GM18867 (cell line): Measurements from ENCODE around the gene C3orf22.
"Not testable (repeated sequence)": the region's sequence is repeated elsewhere in the genome, so short reads cannot be mapped to it uniquely, and the experiment has no call there.

Experiments used
- ATAC-seq: cut with Tn5 transposase; IDR thresholded peaks from one replicate; pipeline ENCODE4 v1.9.1; 2021; ENCODE audit warnings: mild to moderate bottlenecking, moderate library complexity; ENCODE audit not compliant: unreplicated experiment

Gene C3orf22, protein sequence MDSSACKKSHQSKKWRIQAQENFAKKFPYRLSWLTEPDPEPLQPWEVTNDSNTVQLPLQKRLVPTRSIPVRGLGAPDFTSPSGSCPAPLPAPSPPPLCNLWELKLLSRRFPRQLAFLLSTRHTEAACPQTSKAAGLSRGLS

DNA sequence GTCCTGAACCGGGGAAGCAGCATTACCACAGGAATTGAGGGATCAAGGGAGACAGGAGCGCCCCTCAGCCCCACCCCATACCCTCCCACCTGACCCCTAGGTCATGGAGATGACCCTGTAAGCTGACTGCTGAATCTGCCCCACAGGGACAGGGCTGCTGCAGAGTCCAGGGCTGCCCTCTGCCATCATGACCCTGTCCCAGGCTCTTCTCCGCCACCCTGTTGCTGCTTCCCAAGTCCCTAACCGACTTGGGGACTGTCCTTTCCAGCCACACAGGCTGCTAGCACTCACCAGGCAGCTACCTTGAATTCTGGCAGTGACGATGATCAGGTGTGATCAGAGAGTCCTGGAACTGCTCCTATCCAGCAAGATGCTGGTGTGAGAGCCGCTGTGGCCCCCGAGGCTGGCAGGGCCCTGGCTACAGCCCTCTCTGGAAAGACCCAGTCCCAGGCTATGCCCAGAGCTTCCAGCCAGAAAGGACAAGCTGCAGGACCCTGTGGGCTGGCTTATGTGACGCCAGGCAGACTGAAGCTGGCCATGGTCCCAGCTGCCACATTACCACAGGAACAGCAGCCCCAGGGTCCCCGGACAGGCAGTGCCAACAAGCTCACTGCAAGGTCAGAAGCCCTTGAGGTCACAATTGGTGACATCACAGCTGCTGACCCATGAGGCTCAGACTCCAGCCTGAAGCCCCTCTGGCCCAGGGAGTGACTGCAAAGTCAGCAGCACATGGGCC lies at the start of gene C3orf22:
TSS of gene C3orf22 (minus strand) at position 597 of the 736 bp plus-strand sequence. CDS start 5,542 bp downstream, outside the sequence.
- ATAC-seq: no peak

DNA sequence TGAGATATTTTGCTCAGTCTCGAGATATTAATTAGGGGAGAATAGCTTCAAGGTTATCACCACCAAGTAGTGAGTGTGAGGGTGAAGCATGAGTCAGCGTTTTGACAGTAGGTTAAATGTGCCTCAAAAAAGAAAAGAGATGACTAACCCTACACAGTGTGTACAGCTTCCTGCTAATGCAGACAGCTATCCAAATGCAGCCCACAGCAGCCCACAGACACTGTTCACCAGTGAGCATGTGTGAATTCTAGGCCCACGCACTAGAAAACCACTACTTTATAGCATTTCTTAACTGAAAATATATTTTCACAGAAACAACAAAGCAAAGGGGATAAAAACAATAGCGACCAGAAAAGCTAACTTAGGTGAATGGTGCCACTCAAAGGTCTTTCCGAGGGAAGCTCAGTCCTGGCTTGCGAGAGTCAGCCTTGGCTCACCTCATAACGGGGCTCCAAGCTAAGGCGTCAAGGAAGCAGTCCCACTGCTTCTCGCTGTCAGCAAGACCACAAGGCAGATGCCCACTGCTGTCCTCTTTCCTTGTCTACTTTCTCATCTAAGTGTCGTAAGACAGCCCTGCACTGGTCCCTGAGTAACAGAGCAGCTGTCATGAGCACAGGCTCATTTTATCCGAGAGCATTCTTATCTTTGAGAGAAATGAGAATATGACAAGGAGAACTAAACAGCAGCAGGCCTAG lies 48.6 kb upstream of the C3orf22 start:
- no peak for ATAC-seq

DNA sequence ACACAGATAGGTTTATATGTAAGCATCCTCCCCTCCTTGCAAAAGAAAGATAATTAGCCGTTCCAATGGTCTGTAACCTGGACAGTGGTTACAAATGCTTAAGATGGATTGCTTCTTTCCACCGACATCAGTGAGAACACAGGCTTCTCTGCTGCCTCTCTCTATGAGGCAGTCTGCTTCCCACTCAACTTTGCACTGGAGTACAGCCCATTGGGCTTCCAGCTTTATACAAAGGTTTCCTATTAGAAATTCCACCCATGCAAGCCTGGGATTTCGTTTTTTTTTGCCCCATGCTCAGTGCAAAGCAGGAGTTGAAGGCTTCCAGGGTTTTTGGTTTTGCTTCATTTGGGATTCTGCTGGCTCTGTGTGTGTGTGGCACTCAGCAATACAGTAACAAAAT lies 47.3 kb upstream of the C3orf22 start:
- ATAC-seq: no peak

DNA sequence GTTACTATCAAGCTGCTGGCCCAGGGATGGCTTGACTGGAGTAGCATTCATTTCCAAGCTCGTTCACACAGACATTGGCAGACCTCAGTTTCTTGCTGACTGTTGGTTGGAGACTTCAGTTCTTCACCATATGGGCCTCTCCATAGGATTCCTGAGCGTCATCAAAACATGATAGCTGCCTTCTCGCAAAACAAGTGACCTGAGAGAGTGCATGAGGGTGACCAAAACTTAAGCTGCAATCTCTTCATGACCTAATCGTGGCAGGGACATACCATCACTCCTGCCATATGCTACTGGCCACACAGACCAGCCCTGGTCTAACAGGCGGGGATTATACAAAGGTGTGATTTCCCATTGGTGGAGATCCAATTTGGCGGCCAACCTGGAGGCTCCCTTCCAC lies 46.0 kb upstream of the C3orf22 start:
- no peak for ATAC-seq

DNA sequence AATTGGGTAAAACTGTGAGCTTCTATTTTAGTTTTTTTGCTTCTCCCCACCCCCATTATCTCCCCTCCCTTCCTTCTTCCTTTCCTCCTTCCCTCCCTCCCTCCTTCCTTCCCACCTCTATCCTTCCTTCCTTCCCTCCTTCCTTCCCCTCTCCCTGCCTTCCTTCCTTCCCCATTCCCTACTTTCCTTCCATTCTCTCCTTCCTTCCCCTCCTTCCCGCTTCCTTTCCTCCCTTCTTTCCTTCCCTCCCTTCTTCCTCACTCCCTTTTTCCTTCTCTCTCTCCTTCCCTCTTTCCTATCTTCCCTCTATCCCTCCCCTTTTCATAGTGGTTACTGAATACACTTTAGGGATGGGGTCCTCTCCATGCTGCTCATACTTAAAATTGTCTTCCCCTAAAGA lies 40.4 kb upstream of the C3orf22 start:
- no peak for ATAC-seq

DNA sequence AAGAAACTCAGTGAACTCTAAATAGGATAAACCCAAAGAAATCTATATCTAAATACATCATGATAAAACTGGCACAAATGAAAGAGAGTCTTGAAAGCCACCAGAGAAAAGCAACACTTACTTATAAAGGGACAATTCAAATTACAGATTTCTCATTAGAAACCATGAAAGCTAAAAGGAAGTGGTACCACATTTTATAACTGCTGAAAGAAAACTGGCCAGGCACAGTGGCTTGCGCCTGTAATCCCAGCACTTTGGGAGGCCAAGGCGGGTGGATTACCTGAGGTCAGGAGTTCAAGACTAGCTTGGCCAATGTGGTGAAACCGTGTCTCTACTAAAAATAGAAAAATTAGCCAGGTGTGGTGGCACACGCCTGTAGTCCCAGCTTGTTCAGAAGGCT lies 36.7 kb upstream of the C3orf22 start:
- not testable (repeated sequence) for ATAC-seq

DNA sequence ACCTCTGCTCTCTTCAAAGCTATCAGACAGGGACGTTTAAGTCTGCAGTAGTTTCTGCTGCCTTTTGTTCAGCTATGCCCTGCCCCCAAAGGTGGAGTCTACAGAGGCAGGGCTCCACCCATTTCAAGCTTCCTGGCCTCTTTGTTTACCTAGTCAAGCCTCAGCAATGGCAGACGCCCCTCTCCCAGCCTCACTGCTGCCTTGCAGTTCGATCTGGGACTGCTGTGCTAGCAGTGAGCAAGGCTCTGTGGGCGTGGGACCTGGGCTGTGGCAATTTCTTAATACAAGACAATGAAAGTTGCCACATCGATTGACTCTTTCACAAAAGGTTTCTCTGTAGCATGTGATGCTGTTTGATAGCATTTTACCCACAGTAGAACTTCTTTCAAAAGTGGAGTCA lies 32.8 kb upstream of the C3orf22 start:
- not testable (repeated sequence) for ATAC-seq

DNA sequence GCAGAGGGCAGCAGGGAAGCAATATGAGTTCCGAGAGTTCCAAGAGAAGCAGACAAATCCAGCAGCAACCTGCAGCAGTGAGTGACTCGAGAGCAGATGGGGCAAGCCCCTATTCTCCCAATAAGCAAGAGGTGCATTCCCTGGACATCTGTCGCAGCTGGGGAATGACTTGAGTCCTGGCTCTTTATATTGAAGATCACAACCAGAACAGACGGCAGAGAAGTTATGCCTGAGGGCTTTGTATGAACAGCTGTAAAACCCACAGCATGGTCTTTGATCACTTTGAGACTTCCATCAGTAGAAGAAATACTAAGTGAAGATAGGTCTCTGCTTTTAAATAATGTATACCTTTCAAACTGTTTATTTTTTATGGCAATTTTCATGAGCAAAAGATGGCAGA lies 23.6 kb upstream of the C3orf22 start:
- no peak for ATAC-seq

DNA sequence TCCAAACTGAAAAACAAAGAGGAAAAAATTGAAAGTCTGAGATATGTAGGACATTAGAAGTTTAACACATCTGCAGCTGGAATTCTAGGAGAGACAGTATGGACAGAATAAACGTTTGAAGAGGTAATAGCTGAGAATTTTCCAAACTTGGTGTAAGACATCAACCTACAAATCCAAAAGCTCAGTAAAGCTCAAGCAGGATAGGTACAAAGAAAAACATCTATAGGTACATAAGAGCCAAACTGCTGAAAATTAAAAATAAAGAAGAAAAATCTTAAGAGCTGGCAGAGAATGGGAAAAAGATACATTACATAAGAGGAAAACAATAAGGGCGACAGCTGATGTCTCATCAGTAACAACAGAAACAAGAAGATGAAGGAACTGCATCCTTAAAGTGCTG lies 22.8 kb upstream of the C3orf22 start:
- ATAC-seq: no peak

DNA sequence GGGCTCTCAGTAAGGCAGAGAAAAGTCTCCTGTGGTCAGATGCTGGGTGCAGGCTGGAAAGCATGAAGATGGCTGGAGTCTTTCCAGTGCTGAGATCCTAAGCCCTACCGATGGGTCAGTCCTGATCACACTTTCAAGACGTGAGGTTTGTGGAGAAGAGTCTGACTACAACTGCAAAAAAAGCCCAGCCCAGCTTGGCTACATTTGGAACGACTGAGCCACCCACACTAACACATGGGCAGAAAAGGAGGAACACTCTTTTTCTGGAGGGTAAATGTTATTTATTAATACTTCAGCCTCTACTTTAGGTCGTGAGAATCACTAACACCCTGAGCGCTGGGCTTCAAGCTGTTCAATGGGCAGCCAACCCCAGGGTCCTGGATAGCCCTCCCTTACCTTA lies 22.0 kb upstream of the C3orf22 start:
- ATAC-seq: no peak

DNA sequence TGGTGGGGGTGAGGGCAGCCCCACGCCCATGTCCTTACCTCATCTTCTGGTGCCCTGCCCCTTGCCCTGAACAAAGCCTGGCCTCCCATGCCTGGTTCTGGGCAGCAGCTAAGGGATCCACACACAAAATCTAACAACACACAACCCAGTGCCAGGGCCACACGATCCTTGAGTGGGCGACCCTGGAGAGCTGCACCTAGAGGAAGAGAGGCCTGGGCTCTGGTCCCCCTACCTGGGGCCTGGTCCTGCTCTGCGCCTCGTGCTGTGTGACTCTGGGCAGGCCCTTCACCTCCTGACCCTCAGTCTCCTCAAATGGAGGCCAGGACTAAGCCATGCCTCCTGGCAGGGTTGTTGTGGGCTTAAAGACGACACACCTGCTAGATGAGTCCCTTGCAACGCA lies 20.0 kb upstream of the C3orf22 start:
- no peak for ATAC-seq

DNA sequence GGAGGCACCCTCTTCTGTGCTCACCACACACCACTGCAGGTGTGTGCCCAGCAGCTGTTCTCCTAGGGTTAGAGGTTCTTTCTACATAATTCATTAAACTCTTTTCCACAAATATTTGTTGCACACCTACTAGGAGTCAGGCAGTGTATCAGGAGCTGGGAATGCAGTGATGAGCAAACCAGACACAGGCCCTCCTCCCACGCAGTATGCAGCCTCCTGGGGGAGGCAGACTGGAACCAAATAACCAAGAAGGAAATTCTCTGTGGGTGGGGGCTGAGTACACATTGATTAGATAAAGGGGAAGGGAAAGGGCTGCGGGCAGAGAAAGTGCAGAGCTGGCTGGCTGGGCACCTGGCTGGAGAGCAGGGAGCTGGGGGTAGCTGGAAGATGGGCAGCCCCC lies 18.5 kb upstream of the C3orf22 start:
- no peak for ATAC-seq

DNA sequence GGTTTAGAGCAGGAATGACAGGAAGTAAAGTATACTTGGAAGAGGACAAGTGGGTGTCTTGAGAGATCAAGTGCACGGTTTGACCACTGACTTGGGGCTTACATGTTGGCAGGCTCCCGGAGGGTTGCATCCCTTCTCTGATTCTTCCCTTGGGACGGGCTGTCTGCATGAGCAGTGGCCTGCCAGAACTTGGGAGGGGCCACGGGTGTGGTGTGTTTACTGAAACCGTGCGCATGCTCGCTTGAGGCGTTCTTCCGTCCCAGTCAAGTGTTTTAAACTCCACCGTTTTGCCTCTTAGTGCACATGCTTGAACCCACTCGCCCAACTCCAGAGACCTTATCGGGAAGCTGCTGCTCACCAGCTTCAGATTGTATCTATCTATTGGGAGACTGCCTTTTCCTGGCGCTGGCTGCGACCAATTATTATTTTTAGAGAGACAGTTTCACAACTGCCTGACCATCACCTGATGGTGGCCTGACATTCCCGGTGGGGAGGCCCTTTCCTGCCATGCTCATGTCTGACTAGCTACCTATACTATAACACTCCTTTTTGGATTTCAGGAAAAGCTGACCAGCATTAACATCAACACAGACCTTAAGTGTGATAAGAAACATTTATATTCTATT lies 14.9 kb upstream of the C3orf22 start:
- no peak for ATAC-seq

DNA sequence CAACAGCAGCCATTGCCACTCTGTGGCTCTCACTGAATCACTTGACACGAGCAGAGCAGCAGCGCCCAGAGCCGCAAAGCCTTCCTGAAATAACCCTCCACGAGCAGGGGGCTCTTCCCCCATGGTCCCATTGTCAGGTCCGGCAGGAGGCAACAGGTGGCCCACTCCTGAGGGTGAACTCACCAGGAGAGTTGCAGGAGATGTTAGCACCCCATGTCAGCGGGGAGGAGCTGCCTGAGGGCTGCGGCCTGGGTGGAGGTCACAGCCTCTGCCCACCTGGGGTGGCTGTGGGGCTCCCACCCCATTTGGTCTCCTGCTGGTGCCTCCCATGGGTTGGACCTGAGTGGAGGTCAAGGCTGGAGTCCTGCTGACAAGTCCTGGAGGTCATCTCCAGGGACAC lies 12.3 kb upstream of the C3orf22 start:
- no peak for ATAC-seq

DNA sequence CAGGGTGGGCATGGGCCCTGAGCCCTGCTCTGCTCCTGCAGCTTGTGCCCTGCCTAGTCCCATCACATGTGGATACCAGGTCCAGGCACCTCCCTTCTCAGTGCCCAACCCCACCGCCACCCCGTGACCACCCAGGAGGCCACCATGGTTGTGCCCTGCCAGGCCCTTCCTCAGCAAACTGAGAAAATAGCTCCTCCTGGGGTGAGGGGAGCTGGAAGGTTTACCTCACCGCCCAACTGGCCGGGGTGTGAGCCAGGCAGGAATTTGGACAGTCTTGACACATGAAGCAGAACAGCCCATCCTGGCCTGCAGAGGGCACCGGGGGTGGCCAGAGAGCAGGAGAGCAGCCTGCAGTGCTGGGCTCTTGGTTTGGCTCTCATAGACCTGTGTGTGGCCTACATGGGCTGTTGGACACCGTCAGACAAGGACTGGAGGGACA lies 11.4 kb upstream of the C3orf22 start:
- ATAC-seq: no peak

DNA sequence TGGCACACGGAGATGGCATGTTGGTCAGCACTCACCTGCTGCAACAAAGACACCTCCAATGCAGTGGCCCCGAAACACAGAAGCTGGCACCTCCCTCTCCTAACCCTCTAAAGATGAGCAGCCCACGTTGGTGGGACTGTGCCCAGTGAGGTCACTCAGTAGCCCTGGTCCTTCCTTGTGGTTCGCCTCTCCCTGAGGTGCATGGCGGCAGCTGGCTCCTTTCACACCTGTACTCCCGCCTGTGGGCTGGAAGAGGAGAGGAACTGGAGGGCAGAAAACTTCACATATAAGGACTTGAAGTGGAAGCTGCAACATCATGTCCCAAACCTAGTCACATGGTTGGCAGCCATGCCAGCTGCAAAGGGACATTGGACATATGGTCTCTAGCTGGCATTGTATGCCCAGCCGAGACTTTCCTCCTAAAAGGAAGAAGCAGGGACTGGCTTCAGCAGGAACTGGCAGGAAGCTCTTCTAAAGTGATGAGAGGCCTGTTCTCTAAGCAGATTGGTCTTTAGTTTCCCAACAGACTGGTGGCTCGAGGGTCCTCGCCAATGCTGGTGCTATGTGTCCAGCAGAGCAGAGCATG lies 10.8 kb upstream of the C3orf22 start:
- ATAC-seq: no peak

DNA sequence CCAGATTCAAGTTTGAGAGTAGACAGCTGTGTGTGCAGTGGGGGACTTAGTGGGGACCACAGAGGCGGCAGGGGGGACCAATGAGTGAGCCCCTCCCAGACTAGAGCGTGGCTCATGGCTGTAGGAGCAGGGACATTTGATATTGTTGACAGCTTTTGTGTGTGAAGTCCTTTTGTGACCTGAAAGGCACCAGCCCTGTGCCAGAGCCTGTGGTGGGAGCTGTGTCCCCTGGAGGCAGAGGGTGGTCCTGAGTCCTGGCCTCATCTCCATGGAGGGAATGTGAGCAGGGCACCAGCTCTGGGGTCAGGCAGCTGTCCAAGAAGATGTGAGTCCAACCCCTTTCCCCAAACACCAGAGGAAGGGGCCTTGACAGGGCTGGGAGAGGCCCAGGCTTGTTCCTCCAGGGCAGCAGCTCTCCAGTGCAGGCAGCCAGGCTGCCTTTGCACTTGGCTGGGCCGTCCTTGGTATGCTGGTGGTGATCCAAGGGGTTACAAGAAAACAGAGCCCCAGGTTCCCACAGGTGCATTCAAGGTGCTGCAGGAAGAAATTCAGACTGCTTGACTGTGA lies 10.1 kb upstream of the C3orf22 start:
- ATAC-seq: no peak

DNA sequence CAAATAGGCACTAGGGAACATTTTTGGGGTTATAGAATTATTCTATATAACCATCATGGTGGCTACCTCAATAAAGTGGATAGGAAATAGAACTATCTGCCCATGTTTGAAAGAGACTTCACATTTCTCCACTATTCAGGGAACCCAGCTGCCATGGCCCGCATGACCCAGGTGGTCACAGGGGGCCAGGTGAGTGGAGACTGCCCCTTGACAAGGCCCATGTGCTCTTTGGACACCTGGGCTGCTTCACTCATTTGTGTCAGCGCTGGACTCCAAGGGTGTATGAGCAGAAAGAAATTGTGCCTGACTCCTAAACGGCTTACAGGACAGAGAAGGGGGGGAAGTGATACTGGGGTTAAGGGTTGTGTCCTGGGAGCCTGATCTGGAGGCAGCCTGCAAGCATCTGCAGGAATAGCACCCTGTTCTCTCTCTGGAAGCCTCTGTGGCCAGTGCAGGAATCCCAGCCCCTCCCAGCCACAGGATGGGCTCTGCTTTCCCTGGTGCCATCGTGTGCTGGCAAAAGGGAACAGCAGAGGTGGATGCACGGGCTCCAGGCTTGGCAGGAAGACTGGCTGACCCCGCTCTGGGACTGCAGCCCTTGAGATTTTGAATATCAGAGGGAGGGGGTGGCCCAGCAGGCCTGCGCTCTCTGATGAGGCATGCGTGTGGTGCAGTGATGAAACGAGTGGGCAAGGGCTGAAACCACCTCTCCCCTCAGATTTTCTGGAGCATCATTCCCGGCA lies 9.1 kb upstream of the C3orf22 start:
- ATAC-seq: no peak

DNA sequence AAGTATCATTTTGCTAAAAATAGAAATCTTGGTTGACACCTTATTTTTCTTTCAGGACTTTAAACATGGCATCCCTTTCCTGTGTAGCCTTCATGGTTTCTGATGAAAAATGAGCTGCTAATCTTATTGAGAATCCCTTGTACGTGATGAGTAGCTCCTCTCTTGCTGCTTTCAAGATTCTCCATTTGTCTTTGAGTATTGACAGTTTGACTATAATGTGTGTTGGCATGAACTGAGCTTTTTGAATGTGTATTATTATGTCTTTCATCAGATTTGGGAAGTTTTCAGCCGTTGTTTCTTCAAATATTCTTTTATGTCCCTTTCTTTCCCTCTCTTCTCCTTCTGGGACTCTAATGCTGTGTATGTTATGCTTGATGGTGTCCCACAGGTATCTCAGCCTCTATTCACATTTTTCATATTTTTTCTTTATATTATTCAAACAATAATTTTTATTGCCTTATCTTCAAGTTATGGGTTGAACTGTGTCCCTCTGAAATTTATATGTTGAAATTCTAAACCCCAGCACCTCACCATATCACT lies 4.1 kb upstream of the C3orf22 start:
- no peak for ATAC-seq

DNA sequence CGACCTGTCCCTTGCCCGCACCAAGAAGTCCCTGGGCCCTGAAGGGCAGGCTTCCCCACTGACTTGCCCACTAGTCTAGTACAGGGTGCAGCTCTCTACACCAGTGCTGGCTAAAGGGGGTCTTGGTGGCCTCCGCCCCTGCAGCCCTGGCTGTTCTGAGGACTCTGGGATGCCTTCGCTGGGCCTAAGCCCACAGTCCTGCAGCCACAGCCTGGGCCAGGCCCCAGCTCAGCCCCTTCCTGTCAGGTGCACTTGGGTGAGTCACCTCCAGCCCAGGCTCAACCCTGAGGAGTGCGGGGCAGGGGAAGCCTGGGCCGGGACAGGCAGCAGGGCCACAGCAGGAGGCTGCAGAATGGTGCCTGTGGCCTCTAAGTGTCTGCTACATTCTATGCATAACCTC lies 971 bp downstream of the C3orf22 start:
- no peak for ATAC-seq
